ENCODE measurements around the gene NFATC1.

NFATC1 gene

GRCh38 chr18:79511671-79512301 lies 116.1 kb downstream of the NFATC1 start:
- no peak for DNase-seq

- no peak for DNase-seq
Measured at GRCh38 chr18:79512461-79513380, 117.0 kb downstream of the NFATC1 start.

- no peak for DNase-seq
Measured at GRCh38 chr18:79513381-79514081, 117.8 kb downstream of the NFATC1 start.

GRCh38 chr18:79515331-79515730 lies 119.6 kb downstream of the NFATC1 start:
- DNase-seq = no peak

- DNase-seq = no peak
Measured at GRCh38 chr18:79515944-79516351, 120.2 kb downstream of the NFATC1 start.

GRCh38 chr18:79516441-79516931 lies 120.8 kb downstream of the NFATC1 start:
- no peak for DNase-seq

- DNase-seq = no peak
Measured at GRCh38 chr18:79517341-79517740, 121.6 kb downstream of the NFATC1 start.

GRCh38 chr18:79518028-79518682 lies 122.4 kb downstream of the NFATC1 start:
- DNase-seq = no peak

- DNase-seq = no peak
Measured at GRCh38 chr18:79518683-79519128, 123.0 kb downstream of the NFATC1 start.

- no peak for DNase-seq
Measured at GRCh38 chr18:79519751-79520477, 124.2 kb downstream of the NFATC1 start.

GRCh38 chr18:79520478-79521390 lies 125.0 kb downstream of the NFATC1 start:
- DNase-seq = no peak

GRCh38 chr18:79521416-79522205 lies 125.9 kb downstream of the NFATC1 start:
- DNase-seq = no peak

GRCh38 chr18:79522451-79523205 lies 126.9 kb downstream of the NFATC1 start:
- no peak for DNase-seq

- no peak for DNase-seq
Measured at GRCh38 chr18:79523206-79523735, 127.5 kb downstream of the NFATC1 start.

- no peak for DNase-seq
Measured at GRCh38 chr18:79523736-79524180, 128.0 kb downstream of the NFATC1 start.

- no peak for DNase-seq
Measured at GRCh38 chr18:79524181-79525078, 128.7 kb downstream of the NFATC1 start.

GRCh38 chr18:79525556-79526467 lies 130.1 kb downstream of the NFATC1 start:
- DNase-seq = no peak

Measured in bone marrow (tissue), 2 donors.